GM12878 (cell line): ENCODE measurements around the gene SCRT2. TPM values are rescaled to one million over a fixed set of nuclear protein-coding genes. Genes with fewer than 3 reads are reported as not detected.

Experiments
- BCL3 ChIP-seq: IDR thresholded peaks from 2 replicates; pipeline ENCODE4 v1.6.1; 2011; ENCODE audit warnings: borderline replicate concordance, low read depth, mild to moderate bottlenecking, moderate library complexity, low read length; ENCODE audit not compliant: insufficient read depth, poor library complexity, severe bottlenecking
- CBFB ChIP-seq: IDR thresholded peaks from 2 replicates; pipeline ENCODE4 v1.6.1; 2016; ENCODE audit warnings: antibody characterized with exemption, low read depth
- CTCF ChIP-seq, 3 experiments: IDR thresholded peaks in 2 of 3; conservative IDR thresholded peaks in 1 of 3; 2 replicates each; pipeline ENCODE4 v1.5.1; 2011; ENCODE audit warnings: low read depth in 3 of 3, low read length in 3 of 3, mild to moderate bottlenecking in 3 of 3, control low read depth in 2 of 3, moderate library complexity in 2 of 3, inconsistent platforms in 1 of 3, mixed read lengths in 1 of 3; ENCODE audit not compliant: control insufficient read depth in 2 of 3, insufficient read depth in 1 of 3; ENCODE audit errors: extremely low read depth in 1 of 3
- E2F4 ChIP-seq: IDR thresholded peaks from 2 replicates; pipeline ENCODE4 v1.6.1; 2012; ENCODE audit warnings: low read depth, low read length, improper control_type of control experiment
- IRF4 ChIP-seq: IDR thresholded peaks from 2 replicates; pipeline ENCODE4 v1.6.1; 2011; ENCODE audit warnings: low read depth, low read length
- PBX3 ChIP-seq: IDR thresholded peaks from 2 replicates; pipeline ENCODE4 v1.6.1; 2011; ENCODE audit warnings: mild to moderate bottlenecking, low read depth, low read length, moderate library complexity; ENCODE audit not compliant: insufficient replicate concordance
- RAD51 ChIP-seq: fragments of 450-650 bp; IDR thresholded peaks from 2 replicates; pipeline ENCODE4 v1.6.1; 2016; ENCODE audit warnings: moderate library complexity, mild to moderate bottlenecking, inconsistent platforms
- RELB ChIP-seq: fragments of 450-650 bp; IDR thresholded peaks from 2 replicates; pipeline ENCODE4 v1.6.1; 2017; ENCODE audit warnings: low read depth, mild to moderate bottlenecking, moderate library complexity
- ZNF592 ChIP-seq: fragments of 450-650 bp; IDR thresholded peaks from 2 replicates; pipeline ENCODE4 v1.6.1; 2017; ENCODE audit warnings: mild to moderate bottlenecking, moderate library complexity
- polyA plus RNA-seq, 11 experiments: library from polyadenylated mRNA; depleted of rRNA in 4 of 11; unstranded in 6 of 11; stranded (reverse) in 5 of 11; fragments of >200 nt; fragmentation: Nextera tagmentation in 4 of 11; fragmentation: Illumina TruSeq in 1 of 11; extraction: Ambion mirVana in 4 of 11; extraction: Trizol in 1 of 11; gene quantifications; 1 replicate in 1 of 11; 2 replicates in 10 of 11; pipeline versions ENCODE4 v1.2.1 to v1.2.3, GENCODE V29; 2011 to 2016; ENCODE audit warnings: inconsistent platforms in 2 of 11, missing spikeins in 2 of 11, low read depth in 1 of 11
- total RNA-seq, 4 experiments: library from RNA; depleted of rRNA in 3 of 4; stranded (reverse); fragments of >200 nt in 3 of 4; fragmentation: Illumina TruSeq in 1 of 4; extraction: Trizol in 1 of 4; gene quantifications; 2 replicates each; pipeline versions ENCODE4 v1.2.1 to v1.2.3, GENCODE V29; 2013 to 2021

SCRT2 gene
- total and polyA plus RNA-seq, 10 of the 15 experiments (the other 5 are each of a cell fraction or from before 2014, with no cell fraction given): not detected

- no peak for TF ChIP-seq RELB
- TF ChIP-seq PBX3: no peak
- no peak for TF ChIP-seq BCL3
- TF ChIP-seq E2F4: no peak
- no peak for TF ChIP-seq ZNF592
- TF ChIP-seq RAD51: no peak
- 0 out of 2 replicates have a peak, but pooled peaks have one; percentile 10 for TF ChIP-seq IRF4
- TF ChIP-seq CBFB: no peak
- peak; percentile 93 to 99 (median 97) for TF ChIP-seq CTCF (IDR thresholded peaks at IDR 0.05 in 2 of 3, conservative IDR thresholded peaks at IDR 0.05 in 1 of 3; ENCODE audit: control insufficient read depth in 2 of 3, extremely low read depth in 1 of 3, insufficient read depth in 1 of 3, low read depth in 3 of 3, low read length in 3 of 3)
Measured at GRCh38 chr20:645318-646106, 30.1 kb downstream of the SCRT2 start (continued).
